ENCODE measurements around the gene WNK2. TPM values are rescaled to one million over a fixed set of nuclear protein-coding genes. Genes with fewer than 3 reads are reported as not detected.

The WNK2 gene
- total and polyA plus RNA-seq, 5 donors = 167 to 322 (median 246) TPM

DNA sequence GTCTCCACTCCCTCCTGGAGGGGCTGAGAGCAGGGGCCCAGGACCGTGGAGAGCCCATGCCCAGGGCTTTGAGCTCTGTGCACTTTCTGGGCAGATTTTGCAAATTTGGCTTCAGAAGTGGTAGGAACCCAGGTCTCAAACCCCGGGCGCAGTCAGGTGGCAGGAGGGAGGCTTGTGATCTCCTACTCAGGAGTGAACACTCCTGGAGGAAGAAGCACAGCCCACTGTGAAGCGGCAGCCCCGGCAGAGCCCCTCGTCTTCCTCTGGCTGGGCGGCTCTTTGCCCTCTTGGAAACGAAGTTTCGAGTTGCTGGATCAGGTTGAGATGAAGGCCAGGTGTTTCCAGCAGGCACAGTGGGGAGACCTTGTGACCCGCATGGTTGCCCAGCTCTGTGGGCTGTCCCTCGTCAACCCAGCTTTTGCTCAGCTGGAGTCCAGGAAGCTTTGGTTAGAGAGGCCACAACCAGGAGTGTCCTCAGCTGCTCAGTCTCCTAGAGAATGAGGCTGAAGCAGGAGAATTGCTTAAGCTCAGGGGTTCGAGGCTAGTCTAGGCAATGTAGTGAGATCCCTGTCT, 48.5 kb downstream of the WNK2 start:
- Histone ChIP-seq H3K9me3 (ENCODE audit: control insufficient read depth, low read length) (no peaks in the 10 kb centered on the region), H3K27ac (ENCODE audit: low read length) (no peak overlapping the region), H3K4me1 (ENCODE audit: control insufficient read depth, insufficient read depth, low read length) (no peaks in the 10 kb centered on the region), H3K4me3 (ENCODE audit: low read length) (no peak overlapping the region), H3K27me3 (ENCODE audit: control insufficient read depth, insufficient read depth) (no peaks in the 10 kb centered on the region)
- WGBS = 76% methylated on average over 12 of the region's 12 CpGs
- intact Hi-C loops (cut with DNase I) = no loop called here
- DNase-seq (peak in 1 of 3 donors; percentile 23), ATAC-seq (no peak)

DNA sequence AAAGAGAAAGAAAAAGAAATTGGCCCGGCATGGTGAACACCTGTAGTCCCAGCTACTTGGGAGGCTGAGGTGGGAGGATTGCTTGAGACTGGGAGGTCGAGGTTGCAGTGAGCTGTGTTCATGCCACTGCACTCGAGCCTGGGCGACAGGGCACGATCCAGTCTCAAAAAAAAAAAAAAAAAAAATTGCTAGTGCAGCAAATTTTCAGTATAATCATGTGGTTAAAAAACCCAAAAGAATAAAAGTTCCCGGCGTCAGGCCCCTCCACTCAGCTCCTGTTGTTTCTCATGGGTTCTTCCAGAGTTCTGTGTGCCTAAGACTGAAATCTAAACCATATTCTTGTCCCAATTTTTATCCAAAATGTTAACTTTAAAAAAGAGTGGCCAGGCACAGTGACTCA, 49.1 kb downstream of the WNK2 start:
- WGBS = 73% methylated on average over 7 of the region's 7 CpGs
- DNase-seq (no peak), ATAC-seq (no peak)

DNA sequence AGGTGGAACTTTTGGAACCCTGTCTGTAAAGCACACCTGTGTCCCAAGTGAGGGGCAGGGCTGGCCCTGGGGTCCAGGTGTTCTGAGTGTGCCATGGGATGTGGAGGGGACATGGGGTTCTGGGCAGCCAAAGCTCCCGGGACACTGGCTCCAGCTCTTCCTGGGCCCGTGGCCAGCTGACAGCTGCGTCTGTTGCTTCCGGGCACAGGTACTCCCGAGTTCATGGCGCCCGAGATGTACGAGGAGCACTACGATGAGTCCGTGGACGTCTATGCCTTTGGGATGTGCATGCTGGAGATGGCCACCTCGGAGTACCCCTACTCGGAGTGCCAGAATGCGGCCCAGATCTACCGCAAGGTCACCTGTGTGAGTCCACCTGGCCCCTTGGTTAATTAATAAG, 50.7 kb downstream of the WNK2 start:
- no peaks in the 10 kb centered on the region for H3K27me3 ChIP-seq (ENCODE audit: control insufficient read depth, insufficient read depth)
- no peak overlapping the region for H3K27ac ChIP-seq (ENCODE audit: low read length)
- H3K4me3 ChIP-seq (ENCODE audit: low read length) = no peak overlapping the region
- WGBS = 76% methylated on average over 15 of the region's 15 CpGs
- no peaks in the 10 kb centered on the region for H3K4me1 ChIP-seq (ENCODE audit: control insufficient read depth, insufficient read depth, low read length)
- no peaks in the 10 kb centered on the region for H3K9me3 ChIP-seq (ENCODE audit: control insufficient read depth, low read length)
- intact Hi-C loops (cut with DNase I) = no loop called here
- ATAC-seq = peak in 1 of 2 donors; percentile 8
- DNase-seq = peak in 2 of 3 donors; percentile 49 to 67

More for the DNA sequence above, 49.1 kb downstream of the WNK2 start:
- H3K27ac ChIP-seq (ENCODE audit: low read length) = no peak overlapping the region
- no peaks in the 10 kb centered on the region for H3K27me3 ChIP-seq (ENCODE audit: control insufficient read depth, insufficient read depth)
- intact Hi-C loops (cut with DNase I) = no loop called here
- H3K4me1 ChIP-seq (ENCODE audit: control insufficient read depth, insufficient read depth, low read length) = no peaks in the 10 kb centered on the region
- H3K4me3 ChIP-seq (ENCODE audit: low read length) = no peak overlapping the region
- no peaks in the 10 kb centered on the region for H3K9me3 ChIP-seq (ENCODE audit: control insufficient read depth, low read length)

DNA sequence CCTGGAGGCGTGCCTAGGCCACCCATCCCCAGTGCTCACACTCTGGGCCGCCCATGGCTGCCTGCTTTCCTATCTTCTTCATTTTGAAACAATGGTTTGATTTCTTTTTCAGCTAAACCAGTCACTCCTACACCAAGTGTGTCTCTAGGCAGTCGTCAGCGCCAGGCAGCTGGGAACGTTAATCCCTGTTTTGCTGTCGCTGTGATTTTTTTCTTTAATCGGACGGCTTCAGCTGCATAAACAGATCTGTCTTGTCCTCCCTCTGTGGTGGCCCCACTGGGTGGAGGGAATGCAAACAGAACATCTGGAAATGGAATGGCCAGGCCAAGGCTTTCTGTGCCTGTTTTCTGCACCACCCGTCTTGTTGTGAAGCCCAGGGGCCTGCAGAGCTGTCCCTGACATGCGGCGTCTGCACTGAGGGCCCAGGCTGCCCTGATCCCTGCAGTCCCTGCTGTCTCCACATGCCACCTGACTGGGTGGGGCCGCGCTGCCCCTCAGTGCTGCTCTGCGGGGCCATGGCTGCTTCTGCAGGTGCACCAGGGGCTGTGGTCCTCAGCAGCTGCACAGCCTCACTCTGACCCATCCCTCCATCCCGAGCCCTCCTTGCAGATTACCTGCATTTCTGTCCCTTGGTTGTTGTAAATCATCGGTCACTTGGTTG, 51.5 kb downstream of the WNK2 start:
- no peaks in the 10 kb centered on the region for H3K9me3 ChIP-seq (ENCODE audit: control insufficient read depth, low read length)
- intact Hi-C loops (cut with DNase I) = no loop called here
- no peak overlapping the region for H3K4me3 ChIP-seq (ENCODE audit: low read length)
- no peaks in the 10 kb centered on the region for H3K27me3 ChIP-seq (ENCODE audit: control insufficient read depth, insufficient read depth)
- H3K27ac ChIP-seq (ENCODE audit: low read length) = no peak overlapping the region
- ATAC-seq (no peak), DNase-seq (peak in 1 of 3 donors; percentile 46)
- H3K4me1 ChIP-seq (ENCODE audit: control insufficient read depth, insufficient read depth, low read length) = no peaks in the 10 kb centered on the region
- 63% methylated on average over 16 of the region's 16 CpGs for WGBS

DNA sequence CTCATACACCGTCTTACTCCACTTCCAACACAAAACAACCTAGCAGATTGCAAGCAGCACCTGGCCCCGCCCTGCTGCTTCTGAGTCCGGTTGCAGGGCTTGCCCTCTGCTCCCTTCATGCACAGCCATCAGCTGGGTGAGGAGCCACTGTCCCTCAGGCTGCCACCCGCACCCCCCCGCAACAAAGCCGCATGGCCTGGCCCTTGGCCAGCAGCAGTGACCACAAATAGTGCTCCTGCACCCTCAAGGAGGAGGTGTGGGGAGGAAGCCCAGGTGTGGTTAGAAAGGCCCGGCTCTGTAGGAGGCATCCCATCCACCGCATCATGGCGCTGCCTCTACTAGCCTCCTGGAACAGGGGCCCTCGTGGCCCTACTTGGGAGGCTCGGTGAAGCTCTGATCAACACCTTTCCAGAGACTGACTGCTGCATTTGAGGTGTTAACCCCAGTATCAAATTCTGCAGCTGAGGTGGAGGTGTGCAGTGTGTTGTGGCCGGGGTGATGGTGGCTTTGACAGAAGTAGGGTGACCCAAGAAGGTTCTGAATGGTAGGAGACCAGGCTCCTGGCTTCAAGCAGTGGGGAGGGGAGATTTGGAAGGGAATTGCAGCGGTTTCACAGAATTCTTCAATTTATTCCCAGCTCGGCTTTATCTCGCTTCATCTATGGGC, 52.7 kb downstream of the WNK2 start:
- ATAC-seq = no peak
- no peak overlapping the region for H3K27ac ChIP-seq (ENCODE audit: low read length)
- no peaks in the 10 kb centered on the region for H3K4me1 ChIP-seq (ENCODE audit: control insufficient read depth, insufficient read depth, low read length)
- 81% methylated on average over 15 of the region's 15 CpGs for WGBS
- DNase-seq = peak in 2 of 3 donors; percentile 43 to 58
- no peaks in the 10 kb centered on the region for H3K27me3 ChIP-seq (ENCODE audit: control insufficient read depth, insufficient read depth)
- intact Hi-C loops (cut with DNase I) = no loop called here
- no peaks in the 10 kb centered on the region for H3K9me3 ChIP-seq (ENCODE audit: control insufficient read depth, low read length)
- no peak overlapping the region for H3K4me3 ChIP-seq (ENCODE audit: low read length)

DNA sequence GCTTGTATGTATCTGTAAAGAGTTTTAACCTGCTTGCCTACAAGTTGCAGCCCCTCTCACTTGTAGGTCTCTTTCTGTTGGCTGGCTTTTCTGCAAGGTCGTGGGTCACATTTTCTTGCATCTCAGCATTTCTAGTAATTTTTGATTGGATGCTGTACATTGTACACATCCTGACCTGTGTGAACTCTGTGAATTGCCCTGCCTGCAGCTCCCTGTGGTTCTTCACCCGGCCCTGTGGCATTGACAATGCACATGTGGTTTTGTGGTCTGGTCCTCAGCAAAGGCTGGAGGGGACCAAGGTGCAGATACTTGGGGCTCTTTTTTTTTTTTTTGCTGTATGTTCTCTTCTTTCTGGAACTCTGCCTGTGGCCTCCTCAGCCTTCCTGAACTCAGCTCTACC, 53.6 kb downstream of the WNK2 start:
- 76% methylated on average over 2 of the region's 2 CpGs for WGBS
- intact Hi-C loops (cut with DNase I) = no loop called here

DNA sequence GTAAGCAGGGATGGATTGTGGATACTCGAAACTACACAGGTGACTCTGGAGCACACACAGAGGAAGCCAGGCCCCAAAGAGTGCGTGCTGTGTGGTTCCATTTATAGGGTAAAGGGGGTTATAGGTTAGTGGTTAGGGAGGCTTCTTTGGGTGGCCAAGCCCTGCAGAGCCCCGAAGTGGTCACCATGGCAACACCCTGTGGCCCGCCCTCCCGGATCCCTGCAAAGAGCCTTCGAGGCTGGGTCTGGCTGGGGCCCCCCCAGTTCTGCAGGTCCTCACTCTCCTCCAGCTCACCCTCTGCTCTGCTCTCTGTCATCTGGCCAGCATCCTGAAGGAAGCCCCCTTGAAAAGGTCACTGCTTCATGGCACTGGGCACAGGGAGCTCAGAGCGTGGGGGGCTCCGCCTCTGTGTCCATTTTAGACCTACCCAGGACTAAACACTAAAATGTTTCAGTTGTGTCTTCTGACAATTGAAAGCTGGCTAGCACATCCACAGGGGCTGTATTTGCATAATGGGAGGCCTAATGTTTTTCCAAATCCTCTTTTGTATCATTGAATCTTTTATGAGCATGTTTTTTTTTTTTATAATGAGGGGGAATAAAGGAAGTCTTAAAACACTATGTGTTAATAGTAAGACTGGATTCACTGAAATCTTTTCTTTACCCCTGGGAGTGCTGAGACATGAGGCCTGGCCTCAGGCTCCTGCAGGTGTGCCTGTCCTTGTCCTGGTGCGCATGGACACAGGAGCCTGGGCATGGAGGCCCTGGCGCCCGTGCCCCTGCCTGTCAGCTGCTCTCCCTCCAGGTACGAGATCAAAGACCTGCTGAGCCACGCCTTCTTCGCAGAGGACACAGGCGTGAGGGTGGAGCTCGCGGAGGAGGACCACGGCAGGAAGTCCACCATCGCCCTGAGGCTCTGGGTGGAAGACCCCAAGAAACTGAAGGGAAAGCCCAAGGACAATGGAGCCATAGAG, 55.3 kb downstream of the WNK2 start:
- no peak overlapping the region for H3K4me3 ChIP-seq (ENCODE audit: low read length)
- 89% methylated on average over 19 of the region's 19 CpGs for WGBS
- intact Hi-C loops (cut with DNase I) = no loop called here
- peak in 2 of 3 donors; percentile 40 to 43 for DNase-seq
- H3K27ac ChIP-seq (ENCODE audit: low read length) = no peak overlapping the region
- ATAC-seq = no peak
- no peaks in the 10 kb centered on the region for H3K9me3 ChIP-seq (ENCODE audit: control insufficient read depth, low read length)
- no peaks in the 10 kb centered on the region for H3K27me3 ChIP-seq (ENCODE audit: control insufficient read depth, insufficient read depth)
- H3K4me1 ChIP-seq (ENCODE audit: control insufficient read depth, insufficient read depth, low read length) = no peaks in the 10 kb centered on the region

More for the DNA sequence above, 53.6 kb downstream of the WNK2 start:
- ATAC-seq = no peak
- no peaks in the 10 kb centered on the region for H3K27me3 ChIP-seq (ENCODE audit: control insufficient read depth, insufficient read depth)
- H3K27ac ChIP-seq (ENCODE audit: low read length) = no peak overlapping the region
- peak in 1 of 3 donors; percentile 18 for DNase-seq
- no peaks in the 10 kb centered on the region for H3K4me1 ChIP-seq (ENCODE audit: control insufficient read depth, insufficient read depth, low read length)
- H3K4me3 ChIP-seq (ENCODE audit: low read length) = no peak overlapping the region
- H3K9me3 ChIP-seq (ENCODE audit: control insufficient read depth, low read length) = no peaks in the 10 kb centered on the region

DNA sequence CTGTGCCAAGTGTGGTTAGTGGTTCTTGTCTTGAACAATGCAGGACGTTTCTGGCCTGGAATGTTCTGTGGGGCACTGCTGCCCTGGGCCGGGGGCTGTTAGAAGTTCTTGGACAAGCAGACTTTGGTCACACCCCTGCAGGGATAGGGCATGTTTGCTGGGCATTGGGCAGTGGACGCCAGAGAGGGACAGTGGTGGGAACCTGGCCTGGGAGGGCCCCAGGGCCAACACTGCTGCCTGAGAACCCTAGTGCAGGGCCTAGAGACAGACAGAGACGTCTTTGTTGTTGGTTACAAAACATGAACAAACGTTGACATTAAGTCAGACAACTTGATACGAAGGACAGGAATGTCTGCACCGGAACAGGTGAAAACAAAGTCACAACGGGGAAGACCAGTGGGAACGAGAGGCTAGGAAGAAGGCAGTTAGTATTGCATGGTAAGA, 57.0 kb downstream of the WNK2 start:
- DNase-seq = peak in 1 of 3 donors; percentile 18
- Histone ChIP-seq H3K4me1 (ENCODE audit: control insufficient read depth, insufficient read depth, low read length) (no peaks in the 10 kb centered on the region), H3K9me3 (ENCODE audit: control insufficient read depth, low read length) (no peaks in the 10 kb centered on the region), H3K27ac (ENCODE audit: low read length) (no peak overlapping the region), H3K4me3 (ENCODE audit: low read length) (no peak overlapping the region), H3K27me3 (ENCODE audit: control insufficient read depth, insufficient read depth) (no peaks in the 10 kb centered on the region)
- ATAC-seq = no peak
- WGBS = 59% methylated on average over 9 of the region's 9 CpGs
- intact Hi-C loops (cut with DNase I) = no loop called here

DNA sequence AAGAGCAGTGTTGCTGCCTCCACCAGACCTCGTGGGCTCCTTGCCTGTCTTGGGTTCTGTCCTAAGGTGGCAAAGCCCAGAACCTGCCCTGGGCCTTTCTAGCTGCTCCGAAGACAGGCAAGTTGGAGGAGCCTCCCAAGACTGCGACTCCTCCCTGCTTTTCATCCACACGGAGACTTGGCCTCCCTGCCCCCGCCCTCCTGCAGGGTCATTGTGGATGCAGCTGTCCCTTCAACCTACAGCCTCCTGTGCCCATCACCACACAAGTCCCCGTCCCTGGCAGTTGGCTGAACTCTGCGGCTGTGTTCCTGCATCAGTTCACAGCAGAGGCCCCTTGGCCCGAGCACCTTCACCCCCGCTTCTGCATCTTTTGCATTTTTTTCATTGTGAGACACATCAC, 59.2 kb downstream of the WNK2 start:
- Histone ChIP-seq H3K27ac (ENCODE audit: low read length) (no peak overlapping the region), H3K4me3 (ENCODE audit: low read length) (no peak overlapping the region), H3K27me3 (ENCODE audit: control insufficient read depth, insufficient read depth) (no peaks in the 10 kb centered on the region), H3K4me1 (ENCODE audit: control insufficient read depth, insufficient read depth, low read length) (no peaks in the 10 kb centered on the region), H3K9me3 (ENCODE audit: control insufficient read depth, low read length) (no peaks in the 10 kb centered on the region)
- 83% methylated on average over 9 of the region's 9 CpGs for WGBS
- ATAC-seq (no peak), DNase-seq (peak in 1 of 3 donors; percentile 7)
- intact Hi-C loops (cut with DNase I) = no loop called here

DNA sequence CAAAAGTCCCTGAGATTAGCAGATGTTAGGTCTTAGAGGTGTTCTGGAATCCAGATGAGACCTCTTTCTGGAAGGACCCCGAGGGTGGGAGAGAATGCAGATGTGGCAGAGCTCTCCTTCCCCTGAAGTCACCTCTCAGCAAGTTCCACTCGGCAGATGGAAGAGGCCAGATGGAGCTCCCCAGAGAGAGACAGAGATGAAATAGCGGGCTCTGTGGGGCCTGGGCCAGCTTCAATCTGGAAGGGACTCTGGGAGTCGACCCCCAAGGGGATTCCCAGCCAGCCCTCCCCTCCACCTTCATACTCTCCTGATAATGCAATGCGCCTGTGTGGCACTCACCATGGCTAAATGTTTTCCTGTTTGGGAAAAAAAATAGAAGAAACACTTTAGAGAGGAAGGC, 60.2 kb downstream of the WNK2 start:
- ATAC-seq (no peak), DNase-seq (peak in 1 of 3 donors; percentile 25)
- no peaks in the 10 kb centered on the region for H3K9me3 ChIP-seq (ENCODE audit: control insufficient read depth, low read length)
- H3K4me1 ChIP-seq (ENCODE audit: control insufficient read depth, insufficient read depth, low read length) = no peaks in the 10 kb centered on the region
- H3K27me3 ChIP-seq (ENCODE audit: control insufficient read depth, insufficient read depth) = no peaks in the 10 kb centered on the region
- H3K4me3 ChIP-seq (ENCODE audit: low read length) = no peak overlapping the region
- intact Hi-C loops (cut with DNase I) = no loop called here
- no peak overlapping the region for H3K27ac ChIP-seq (ENCODE audit: low read length)
- WGBS = 62% methylated on average over 5 of the region's 5 CpGs
